GM12891 (cell line): Measurements from ENCODE around the gene ACTN4.

ENCODE experiments used
- POLR2A ChIP-seq: IDR thresholded peaks from 2 replicates; pipeline ENCODE4 v1.6.1; 2011; ENCODE audit warnings: low read depth, low read length, control low read depth
- POU2F2 ChIP-seq: IDR thresholded peaks from 2 replicates; pipeline ENCODE4 v1.6.1; 2011; ENCODE audit warnings: low read depth, mild to moderate bottlenecking, control low read depth, low read length, moderate library complexity
- TAF1 ChIP-seq: IDR thresholded peaks from 2 replicates; pipeline ENCODE4 v1.6.1; 2011; ENCODE audit warnings: low read depth, low read length, control low read depth

GRCh38 chr19:38695317-38695683, 47.9 kb downstream of the ACTN4 start:
- TF ChIP-seq TAF1 (no peak), POLR2A (no peak), POU2F2 (no peak)
